ENCODE measurements around the gene ARHGAP27.
A peak's percentile ranks its signal among the peaks of the same experiment; 100 is the strongest.

The ARHGAP27 gene

DNA sequence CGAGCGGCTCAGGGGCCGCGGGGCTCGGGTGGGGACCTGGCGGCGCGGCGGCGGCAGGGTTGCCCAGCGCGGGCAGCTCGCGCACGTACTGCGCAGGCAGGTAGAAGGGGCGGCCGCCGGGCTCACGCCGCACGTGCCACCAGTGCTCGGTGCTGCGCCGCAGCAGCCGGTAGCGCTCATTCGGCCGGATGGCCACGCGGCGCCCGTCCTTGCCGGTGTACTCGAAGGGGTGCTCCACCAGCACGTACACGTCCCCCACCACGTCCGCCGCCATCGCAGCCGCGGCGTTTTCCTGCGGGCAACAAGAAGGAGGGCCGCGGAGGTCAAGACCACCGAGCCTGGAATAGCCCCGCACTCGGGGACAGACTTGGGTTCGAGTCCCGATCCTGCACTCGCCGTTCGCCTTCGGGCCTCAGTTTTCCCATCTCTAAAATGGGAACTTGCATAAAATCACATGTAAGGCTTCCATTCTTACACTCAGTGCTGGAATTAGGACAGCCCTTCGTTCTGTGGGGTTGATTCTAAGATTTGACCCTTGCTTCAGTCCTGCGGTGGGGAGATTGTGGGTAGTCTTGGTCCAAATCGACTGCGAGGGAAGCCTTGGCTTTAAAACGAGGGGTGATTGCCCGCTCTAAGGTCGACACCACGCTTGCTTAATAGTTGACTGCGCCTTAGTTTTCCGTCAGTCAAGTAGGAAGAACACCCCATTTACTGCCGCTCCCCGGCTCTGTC, 2.5 kb downstream of the ARHGAP27 start:
- no peak for DNase-seq (ENCODE audit: low spot score)

DNA sequence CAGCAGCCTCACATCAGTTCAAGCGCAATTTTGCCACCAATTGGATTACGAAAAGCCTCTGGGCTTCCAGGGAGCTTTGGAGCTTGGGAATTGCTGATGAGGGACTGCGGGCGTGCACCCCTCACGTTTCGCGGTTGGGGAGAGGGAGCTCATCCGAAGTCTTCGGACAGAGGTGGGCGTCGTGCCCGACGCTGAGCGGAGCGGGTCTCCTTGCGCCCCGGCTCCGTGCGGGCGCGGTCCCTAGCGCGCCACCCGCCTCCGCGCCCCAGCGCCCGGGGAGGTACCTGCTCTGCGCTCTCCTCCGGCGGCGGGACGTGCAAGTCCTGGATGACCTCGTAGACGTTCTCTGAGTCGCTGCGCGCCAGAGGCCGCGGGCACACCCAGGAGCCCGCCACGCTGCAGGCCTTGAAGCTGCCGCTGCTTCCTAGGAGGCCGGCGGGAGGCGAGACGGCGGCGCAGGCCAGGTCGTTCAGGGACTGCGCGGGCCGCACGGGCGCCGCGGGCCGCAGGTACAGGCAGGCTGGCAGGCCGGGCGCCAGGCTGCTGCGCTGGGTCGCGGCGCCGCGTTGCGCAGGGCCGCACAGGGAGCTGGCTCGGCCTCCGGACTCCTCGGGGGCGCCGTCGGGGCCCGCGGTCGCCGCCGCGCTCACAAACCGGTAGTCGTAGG, 3.2 kb downstream of the ARHGAP27 start:
- no peak for DNase-seq (ENCODE audit: low spot score)

DNA sequence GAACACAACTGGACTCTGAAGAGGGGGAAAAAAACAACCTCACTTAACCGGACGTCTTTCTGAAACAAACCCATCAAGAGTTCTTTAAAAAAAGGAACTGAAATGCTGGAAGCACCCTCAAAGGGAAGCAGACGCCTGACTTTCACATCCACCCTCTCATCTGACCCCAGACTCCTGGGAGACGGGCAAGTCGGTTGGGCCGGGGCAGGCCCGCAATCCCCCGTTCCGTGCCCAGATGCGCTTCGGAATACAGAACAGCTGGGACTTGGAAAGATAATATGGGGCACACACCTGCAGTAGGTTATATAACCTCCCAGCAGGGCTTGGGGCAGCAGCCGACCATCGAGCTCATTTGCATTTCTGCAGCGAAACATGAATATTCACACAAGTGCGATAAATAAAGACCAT, 3.7 kb downstream of the ARHGAP27 start:
- no peak for DNase-seq (ENCODE audit: low spot score)

DNA sequence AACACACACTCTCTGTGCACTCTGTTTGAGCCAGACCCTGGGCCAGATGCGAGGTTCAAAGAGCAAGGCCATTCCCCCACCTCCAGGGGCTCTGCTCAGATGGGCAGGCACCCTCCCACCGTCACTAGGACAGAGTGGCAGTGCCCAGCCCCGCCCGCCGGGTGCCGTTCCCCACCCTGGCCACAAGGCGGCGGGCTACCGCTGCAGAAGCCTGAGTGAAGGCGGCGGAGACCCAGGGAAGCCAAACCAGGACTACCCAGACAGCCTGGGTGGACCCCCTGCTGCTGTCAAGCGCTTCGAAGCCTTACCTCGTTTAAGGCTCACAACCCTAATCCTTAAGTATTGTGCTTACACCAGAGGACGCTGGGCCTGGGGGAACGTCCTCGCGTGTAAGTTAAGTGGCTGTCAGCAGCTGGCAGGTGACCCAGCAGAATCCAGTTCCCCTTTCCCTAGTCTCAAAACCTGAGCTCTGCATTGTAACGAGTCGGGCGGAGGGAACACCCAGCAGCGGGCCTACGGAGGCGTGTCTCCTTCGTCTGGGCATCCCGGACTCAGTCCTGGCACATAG, 4.5 kb downstream of the ARHGAP27 start:
- DNase-seq (ENCODE audit: low spot score) = peak; percentile 80

DNA sequence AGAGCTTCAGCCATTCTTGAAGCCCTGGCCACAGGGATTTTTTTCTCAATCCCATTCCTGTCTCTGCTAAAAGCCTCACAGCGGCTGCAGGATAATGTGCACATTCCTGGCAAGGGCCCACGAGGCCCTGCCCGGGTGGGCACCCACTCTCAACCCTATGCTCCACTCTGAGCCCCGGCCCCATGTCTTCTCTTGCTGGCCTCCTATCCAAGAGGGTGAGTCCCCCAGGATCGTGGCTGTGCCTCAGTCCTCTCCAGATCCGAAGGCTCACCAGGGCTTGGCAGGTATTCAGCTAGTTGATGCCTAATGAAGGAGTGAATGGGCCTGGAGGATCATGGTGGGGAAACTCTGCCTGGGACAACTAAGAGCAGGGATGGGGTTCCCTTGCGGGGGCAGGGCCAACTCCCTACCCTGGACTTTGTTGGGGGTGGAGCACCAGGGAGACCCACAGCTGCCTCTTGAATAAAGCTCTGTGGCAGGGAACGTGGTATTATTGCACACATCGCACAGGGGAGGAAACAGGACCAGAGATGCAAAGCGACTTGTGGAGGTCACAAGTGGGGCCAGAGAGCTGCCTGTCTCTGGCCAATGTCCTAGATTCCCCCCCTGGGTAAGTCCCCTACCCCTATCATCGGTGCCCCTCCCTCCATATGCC, 5.4 kb downstream of the ARHGAP27 start:
- DNase-seq (ENCODE audit: low spot score) = no peak

DNA sequence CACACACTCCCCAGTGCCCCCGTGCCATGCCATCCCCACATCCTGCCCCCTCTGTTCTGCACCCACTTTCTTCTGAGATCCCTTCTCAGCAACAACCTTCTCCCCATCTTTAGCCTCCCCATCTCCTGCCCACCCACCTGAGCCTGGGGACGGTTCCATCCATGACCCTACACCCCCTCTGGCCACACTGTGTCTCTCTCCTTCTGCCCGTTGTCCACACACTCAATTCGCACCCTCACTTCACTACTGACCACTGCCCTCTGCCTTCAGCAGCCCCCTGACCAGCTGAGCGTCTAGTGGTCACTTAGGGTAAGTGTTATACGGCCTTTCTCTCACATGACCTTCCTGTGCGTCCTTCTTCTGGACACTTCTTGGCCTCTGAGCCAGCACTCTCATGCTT, 6.1 kb downstream of the ARHGAP27 start:
- DNase-seq (ENCODE audit: low spot score) = no peak

DNA sequence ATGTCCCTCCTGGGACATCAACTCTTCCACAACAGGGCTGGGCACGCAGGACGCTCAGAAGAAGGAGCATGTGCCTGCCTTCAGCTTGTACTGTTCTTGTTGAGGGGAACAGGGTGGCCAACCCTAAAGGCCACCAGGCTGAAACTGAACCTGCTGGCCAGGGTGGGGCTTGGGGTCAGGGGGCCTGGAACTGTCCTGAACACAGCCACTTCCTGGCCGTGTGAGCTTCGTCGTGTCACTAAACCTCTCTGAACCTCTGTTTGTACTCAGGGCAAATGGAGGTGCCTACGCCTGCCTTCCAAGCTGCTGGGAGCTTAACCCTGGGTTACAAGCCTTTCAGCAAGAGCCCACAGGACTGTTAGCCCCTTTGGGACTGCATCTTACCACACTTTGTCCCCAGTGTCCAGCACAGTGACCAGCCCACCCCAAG, 6.7 kb downstream of the ARHGAP27 start:
- no peak for DNase-seq (ENCODE audit: low spot score)

DNA sequence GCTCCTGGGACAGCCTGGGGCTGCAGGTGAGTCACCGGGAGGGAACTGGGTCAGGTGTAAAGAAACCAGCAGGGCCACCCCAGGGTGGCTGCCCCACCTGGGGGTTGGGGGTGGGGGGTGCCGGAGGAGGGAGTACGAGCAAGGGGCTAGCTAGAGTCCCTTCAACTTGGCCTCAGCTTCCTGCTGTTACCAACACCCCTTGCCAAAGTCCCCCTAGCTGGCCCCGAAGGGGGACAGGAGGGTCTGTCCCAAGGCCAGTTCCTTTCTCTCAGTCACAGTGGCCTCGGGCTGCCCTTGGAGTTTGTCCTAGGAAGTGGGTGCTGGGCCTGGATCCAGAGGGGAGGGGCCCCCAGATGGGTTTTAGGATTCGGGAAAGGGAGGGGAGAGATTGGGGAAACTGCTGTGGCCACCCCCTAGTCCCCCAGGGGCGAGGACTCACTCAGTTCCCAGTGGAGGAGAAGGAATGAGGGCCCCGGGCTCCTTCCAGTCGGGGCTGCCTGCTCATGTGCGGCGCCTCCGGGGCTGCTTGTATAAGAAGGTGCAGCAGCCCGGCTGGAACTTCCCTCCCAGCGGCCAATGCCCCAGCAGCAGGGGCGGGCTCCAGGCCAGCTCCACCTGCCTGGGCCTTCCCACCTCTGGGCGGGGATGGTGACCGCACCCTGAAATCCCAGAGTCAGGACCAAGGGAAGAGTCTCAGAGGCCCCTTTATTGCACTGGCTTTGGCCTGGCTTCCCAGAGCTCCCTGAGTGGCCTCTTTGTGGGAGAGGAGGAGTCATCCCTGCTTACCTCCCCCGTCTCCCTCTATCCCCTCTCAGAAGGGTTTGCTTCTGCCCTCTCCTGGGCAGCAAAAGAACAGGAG, 7.3 kb downstream of the ARHGAP27 start:
- no peak for DNase-seq (ENCODE audit: low spot score)

DNA sequence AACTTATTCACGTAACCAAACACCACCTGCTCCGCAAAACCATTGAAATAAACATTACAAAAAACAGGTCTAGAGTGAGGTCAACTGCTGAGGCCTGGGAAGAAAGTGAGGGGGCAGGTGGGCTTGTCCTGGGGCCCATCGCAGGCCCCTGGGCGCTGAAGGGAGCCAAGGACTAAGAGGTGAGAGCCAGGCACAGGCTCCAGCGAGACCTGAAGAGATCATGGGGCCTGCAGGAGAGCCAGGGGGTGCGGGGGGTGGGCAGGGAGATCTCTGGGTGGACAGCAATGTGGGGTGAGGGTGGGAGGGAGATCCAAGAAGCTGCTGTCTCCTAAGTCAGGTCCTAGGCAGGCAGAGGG, 7.9 kb downstream of the ARHGAP27 start:
- DNase-seq (ENCODE audit: low spot score) = no peak

DNA sequence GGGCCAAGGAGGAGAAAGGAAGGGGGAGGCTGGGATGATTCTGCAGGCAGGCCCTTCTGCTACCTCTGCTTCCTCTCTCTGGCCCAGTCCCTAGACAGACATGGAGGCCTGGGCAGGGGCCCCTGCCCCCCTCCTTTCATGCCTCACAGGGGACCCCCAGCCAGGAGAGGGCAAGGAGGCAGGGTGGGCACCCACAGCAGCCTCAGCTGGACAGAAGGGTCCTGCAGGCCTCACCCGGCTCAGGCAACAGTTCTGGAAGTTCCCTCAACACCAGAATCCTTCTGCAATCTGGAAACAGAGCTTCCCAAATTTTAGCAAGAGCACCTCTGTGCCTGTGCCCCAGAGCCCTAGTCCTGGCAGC, 8.7 kb downstream of the ARHGAP27 start:
- no peak for DNase-seq (ENCODE audit: low spot score)

DNA sequence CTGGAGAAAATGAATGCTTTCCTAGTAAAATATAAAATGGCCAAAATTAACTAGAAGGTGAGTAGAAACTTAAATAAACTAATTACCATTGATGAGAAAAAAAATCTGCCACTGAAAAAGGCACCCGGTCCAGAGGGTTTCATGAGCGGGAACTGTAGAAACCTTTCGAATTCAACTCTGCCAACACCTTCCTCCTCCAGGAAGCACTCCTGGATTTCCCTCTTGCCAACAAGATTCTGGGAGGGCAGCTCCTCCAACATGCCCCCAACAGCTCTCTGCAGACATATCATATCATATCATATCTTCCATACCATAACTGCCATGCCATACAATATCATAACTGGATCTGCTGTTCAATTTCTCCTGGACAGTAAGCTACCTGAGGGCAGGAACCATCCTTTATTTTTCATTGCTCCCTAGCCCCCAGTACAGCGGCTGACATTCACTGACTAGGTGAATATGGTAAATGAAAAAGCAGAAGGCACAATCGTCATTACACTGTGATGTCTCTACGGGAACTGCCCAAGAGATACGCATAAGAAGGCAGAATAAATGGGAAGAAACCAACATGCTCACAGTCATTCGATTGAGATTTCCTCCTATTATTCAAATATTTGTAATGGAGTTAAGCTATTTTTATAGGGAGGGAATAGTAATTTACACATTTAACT, 9.2 kb downstream of the ARHGAP27 start:
- DNase-seq (ENCODE audit: low spot score) = no peak

DNA sequence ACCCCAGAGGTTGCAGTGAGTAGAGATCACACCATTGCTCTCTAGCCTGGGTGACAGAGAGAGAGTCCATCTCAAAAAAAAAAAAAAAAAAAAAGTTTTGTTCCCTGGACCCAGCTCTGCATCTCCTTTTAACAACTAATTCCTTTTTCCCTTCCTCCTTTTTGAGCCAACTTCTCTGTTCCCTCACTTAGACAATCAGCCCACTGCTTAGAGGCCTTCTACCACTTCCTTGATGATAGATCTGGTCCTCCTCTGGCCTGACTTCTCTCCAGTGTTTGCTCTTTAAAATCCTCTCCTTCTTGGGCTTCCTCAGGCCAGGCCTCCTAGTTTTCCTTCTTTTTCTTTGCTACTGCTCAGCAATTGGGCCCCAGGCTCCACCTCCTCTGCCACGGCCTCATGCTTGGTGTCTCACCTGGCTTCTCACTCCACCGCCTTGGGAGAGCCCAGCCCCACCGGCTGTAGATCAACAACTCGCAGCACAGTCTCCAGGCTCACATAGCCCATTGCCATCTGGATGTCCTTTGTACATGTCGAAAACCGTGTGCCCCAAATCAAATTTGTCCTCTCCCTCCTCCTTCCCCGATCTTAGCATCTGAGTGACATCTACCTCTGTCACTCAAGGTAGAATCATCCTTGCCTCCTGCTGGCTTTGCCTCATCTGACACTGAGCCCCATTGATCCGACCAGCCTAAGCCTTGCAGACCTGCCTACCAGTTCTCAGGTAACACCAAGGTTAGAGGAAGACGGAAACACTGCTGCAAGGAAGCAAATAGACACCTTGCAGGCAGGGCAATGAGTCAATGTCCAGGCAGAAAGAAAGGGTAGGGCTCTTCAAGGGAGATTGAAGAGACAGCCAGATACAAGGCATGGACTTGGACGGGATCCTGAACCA, 17.4 kb downstream of the ARHGAP27 start:
- no peak for DNase-seq (ENCODE audit: low spot score)

DNA sequence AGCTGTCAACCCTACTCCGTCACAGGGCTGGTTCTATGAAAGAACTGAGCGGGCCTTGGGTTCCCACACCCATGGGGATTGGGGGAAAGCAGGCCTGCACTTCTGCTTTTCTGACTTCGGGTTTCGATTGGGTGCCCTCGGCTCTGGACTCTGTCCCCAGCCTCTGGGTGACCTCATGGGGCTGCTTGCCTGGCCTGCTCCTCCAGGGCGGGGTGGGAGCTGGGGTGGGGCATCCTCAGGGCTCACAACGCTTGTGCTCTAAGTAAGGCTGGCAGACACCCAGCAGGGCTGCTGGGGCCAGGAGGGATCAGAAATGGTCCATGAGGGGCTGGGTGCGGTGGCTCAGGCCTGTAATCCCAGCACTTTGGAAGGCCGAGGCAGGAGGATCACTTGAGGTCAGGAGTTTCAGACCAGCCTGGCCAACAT, 19.2 kb downstream of the ARHGAP27 start:
- DNase-seq (ENCODE audit: low spot score) = no peak

DNA sequence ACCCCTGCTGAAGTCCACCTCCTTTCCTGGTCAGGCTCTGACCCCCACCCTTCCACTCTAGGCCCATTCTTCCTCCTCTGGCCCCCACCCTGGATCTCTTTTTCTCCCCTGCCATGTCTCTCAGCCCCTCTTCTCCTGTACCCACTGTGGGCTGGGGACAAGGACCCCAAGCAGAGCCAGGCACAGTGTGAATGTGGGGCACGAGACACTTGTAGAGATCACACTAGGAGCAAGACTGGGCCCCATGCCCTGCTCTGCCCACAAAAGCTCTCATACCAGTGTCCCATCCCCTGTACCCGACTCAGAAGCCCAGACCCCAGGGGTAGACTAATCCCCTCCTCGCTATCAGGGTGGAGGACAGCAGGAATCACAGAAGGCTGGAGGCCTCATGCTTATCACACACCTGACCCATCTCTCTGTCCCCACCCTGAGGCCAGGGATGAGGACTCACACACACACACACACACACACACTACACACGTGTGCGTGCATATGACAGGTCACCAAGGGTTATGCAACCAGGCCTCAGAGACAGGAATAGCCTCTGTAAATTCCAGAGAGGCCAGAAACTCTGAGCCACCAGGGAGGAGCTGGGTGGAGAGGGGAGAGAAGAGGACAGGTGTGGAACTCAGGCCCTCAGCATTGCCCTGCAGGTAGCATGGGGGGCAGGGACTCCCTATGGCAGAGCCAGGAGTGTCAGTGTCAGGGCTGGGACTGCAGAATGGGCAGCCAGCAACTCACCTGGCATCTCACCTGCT, 21.1 kb downstream of the ARHGAP27 start:
- no peak for DNase-seq (ENCODE audit: low spot score)

DNA sequence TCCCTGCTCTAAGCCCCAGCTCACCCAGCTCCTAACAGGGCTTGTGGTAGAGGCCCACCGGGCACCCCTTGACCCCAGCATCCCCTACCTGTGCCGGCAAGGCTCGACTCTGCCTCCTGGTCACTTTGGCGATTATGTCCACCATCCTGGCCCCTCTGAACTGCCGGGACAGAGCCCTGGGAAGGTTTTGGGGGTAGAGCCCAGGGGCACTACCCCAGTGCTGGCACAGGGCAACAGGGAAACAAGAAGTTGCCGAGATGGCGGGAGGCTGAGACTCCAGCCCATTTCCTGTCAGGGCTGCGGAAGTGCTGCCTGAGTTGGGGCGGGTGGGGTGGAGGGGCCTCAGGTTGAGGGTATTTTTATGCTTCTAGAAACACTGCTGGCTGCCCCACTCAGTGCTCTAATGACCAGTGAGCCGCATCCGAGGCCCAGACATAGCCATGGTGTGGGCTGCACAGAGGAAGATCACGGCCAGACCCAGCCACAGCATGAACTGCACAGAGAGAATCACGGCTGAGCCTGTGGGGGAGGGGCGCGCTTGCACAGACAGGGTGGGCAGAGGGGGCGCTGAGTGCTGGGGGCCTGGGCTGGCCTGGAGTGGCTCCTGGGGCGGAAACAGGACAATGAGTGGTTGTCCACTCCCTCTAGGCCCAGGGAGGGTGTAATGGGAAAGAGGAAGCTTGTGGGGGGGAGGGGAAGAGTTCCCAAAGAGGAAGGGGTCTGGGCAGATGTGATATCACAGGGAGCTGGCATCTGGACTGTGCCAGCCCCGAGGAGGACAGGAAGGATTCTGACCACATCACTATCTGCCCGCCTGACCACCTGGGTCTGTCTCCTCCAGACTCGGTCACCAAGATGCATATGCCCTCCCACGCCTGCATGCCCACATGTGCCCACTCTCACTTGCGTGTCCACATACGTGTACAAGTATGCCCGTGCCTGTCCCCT, 22.3 kb downstream of the ARHGAP27 start:
- peak; percentile 56 for DNase-seq (ENCODE audit: low spot score)

DNA sequence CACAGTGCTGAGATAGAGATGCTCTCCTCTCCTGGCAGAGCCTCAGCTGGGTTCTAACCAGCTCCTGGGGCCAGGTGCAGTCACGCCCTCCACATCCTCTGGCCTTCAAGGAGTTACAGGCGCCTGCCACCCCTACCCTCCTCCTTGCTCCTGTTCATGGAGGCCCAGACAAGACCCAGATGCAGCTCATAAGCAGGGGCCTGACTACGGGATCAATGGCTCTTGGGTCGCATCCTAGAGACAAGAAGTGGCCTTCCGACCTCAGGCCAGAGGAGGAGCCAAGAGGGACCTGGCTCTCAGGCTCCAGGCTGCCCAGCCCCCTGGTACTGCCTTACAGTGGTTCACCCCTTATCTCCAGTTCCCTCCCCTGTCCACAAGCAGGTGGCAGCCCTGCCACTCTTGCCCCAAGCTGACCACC, 23.0 kb downstream of the ARHGAP27 start:
- DNase-seq (ENCODE audit: low spot score) = no peak

DNA sequence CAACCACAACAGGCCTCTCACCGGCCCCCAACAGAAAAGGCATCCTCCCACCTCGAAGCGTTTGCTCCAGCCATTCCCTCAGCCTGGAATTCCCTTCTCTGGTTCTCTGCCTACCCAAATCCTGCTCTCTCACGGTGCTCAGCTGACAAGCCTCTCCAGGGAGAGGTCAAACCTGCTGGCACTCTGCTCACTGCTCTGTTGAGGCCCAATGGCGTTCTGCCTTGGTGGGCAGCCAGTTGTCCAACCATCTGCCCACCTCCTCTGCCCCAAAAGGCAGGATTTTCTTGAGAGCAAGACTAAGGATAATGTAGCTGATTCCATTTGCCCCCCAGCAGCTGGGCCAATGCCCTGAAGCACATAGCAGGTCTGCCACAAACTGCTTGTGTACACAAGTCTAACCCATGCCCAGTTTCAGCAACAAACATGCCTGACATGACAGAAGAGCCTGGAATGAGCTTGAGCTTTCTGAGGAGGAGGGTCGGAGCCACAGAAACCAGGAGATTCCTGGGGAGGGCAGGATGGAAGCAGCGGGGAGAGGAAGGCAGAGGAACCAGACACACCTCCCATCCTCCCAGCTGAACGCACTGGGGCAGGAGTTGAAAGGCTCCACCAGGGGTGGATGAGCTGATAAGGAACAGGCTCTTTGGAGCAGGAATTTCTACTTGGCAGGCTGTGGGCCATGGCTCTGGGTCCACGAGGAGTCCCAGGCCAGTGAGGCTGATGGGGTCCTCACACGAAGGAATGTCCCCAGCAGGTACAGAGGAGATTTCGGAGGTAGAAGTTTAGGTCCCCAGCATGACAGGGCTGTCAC, 23.9 kb downstream of the ARHGAP27 start:
- DNase-seq (ENCODE audit: low spot score) = no peak

DNA sequence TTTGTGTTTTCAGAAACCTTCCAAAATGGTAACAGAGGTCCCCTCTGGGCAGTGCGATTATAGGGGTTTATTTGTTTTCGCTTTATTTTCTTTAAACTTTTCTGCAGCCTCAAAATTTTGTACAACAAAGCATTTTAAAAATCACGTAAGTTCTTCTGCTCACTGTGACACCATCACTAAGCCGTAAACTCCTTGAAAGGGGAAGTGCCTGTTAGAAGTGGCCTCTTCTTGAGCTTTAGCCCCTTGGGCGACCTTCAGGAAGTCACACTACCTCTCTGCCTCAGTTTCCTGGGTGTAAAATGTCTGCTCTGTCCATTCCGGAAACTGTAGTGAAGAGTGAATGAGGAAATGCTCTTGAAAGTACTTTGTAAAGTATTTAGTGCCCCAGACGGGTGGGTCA, 26.6 kb downstream of the ARHGAP27 start:
- no peak for DNase-seq (ENCODE audit: low spot score)
